ENCODE data around the gene CDK10. TPM values are rescaled to one million over a fixed set of nuclear protein-coding genes. Genes with fewer than 3 reads are reported as not detected.

The CDK10 gene
- total and polyA plus RNA-seq, 9 of the 15 experiments (the other 6 are each of a cell fraction or from before 2014, with no cell fraction given), result 2.0 to 85.1 (median 40.1) TPM

- TF ChIP-seq E2F6 (IDR thresholded peaks at IDR 0.05; ENCODE audit: borderline replicate concordance in 1 of 2, extremely low read depth in 1 of 2, insufficient read depth in 1 of 2, insufficient read length in 1 of 2, low read depth in 1 of 2, low read length in 1 of 2, poor library complexity in 1 of 2, severe bottlenecking in 1 of 2), result peak; percentile 97 to 100
- no peak for TF ChIP-seq LCOR (CRISPR knock-in tag; IDR thresholded peaks at IDR 0.05)
- TF ChIP-seq ZNF584 (CRISPR knock-in tag; IDR thresholded peaks at IDR 0.05; ENCODE audit: low read depth), result no peak
- TF ChIP-seq NR2C1 (IDR thresholded peaks at IDR 0.05), result no peak
- no peak for TF ChIP-seq NR2C1 (tag; IDR thresholded peaks at IDR 0.05)
- TF ChIP-seq ZNF609 (CRISPR knock-in tag; IDR thresholded peaks at IDR 0.05; ENCODE audit: borderline replicate concordance), result no peak
- peak in 1 of 2 experiments; percentile 82; a peak in 2 of 4 replicates for TF ChIP-seq ZNF639 (CRISPR knock-in tag; conservative IDR thresholded peaks at IDR 0.05 in 1 of 2, IDR thresholded peaks at IDR 0.05 in 1 of 2)
- TF ChIP-seq PHF20 (IDR thresholded peaks at IDR 0.05; ENCODE audit: partially characterized antibody), result peak; percentile 78
- peak; percentile 96 for TF ChIP-seq POLR2A (conservative IDR thresholded peaks at IDR 0.05)
- peak; percentile 75 for TF ChIP-seq ZNF592 (IDR thresholded peaks at IDR 0.05)
- peak; percentile 93 for TF ChIP-seq BMI1 (IDR thresholded peaks at IDR 0.05; ENCODE audit: low read length)
- TF ChIP-seq ZSCAN32 (CRISPR knock-in tag; IDR thresholded peaks at IDR 0.05), result no peak
These were observed at the start of gene CDK10 (continued) for GRCh38 chr16:89686520-89687091.
